Activated CD4-positive, alpha-beta T cell treated with anti-CD3 and anti-CD28 coated beads, Interleukin-2, Interleukin-6, amounts not matched to agents 100 ng/mL and 50 ng/mL, durations not matched to agents 16 hours and 8 hours (primary cell): ENCODE data around the gene RBMXL3.

ENCODE experiments used
- DNase-seq: peaks from one replicate; pipeline ENCODE4 v3.0.0-alpha.2; 2020

Gene RBMXL3

GRCh38 chrX:115234461-115234860 is 45.3 kb downstream of the RBMXL3 start:
- no peak for DNase-seq

- no peak for DNase-seq
Measured at GRCh38 chrX:115236560-115236959, 47.4 kb downstream of the RBMXL3 start.

GRCh38 chrX:115237056-115237455 is 47.8 kb downstream of the RBMXL3 start:
- DNase-seq = no peak
